ENCODE data around the gene AFF3.

The AFF3 gene

GRCh38 chr2:99944019-99944418 is 198.4 kb downstream of the AFF3 start:
- DNase-seq (ENCODE audit: low read depth), result no peak
- TF ChIP-seq CTCF (IDR thresholded peaks at IDR 0.05; ENCODE audit: insufficient read depth, low read depth, low read length, missing control alignments), result no peak
- no peak overlapping the region for H3K4me3 ChIP-seq (ENCODE audit: low read depth, low read length)

DNA sequence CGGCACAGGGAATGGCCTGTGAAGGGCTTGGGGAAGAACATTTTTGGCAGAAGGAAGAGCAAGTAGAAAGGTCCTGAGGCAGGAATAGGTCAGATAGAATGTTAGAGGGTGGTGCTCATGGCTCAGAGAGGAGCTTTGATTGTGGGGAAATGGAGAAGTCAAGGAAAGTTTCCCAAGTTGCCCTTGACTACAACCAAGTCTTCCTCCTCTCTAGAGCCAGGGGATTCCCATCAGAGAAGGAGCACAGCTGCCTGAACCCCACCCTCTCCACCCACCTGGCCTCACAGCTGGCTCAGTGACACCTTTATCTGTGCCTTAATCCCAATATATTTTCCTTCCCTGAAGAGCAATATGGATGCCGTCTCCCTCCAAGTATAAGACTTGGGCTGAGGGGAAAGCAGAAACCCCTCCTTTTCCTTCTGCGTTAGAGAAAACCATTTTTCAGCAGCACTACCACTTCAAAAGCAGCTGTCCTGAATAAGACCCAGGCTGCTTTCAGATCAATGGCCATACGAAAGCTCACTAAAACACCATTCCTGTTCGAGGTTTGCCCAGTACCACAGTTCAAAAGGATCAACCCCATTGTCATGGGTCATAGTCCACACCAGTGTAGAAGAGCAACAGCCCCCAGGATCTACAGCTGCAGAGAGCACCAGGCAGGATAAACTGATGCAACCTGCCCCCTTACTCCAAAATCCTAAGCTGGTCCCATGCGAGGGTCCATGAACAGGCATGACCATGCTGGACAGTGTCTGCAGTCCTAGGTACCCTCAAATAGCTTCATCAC is 199.6 kb downstream of the AFF3 start:
- TF ChIP-seq CTCF (IDR thresholded peaks at IDR 0.05; ENCODE audit: insufficient read depth, low read depth, low read length, missing control alignments), result no peak
- H3K4me3 ChIP-seq (ENCODE audit: low read depth, low read length), result no peak overlapping the region
- DNase-seq (ENCODE audit: low read depth), result no peak

DNA sequence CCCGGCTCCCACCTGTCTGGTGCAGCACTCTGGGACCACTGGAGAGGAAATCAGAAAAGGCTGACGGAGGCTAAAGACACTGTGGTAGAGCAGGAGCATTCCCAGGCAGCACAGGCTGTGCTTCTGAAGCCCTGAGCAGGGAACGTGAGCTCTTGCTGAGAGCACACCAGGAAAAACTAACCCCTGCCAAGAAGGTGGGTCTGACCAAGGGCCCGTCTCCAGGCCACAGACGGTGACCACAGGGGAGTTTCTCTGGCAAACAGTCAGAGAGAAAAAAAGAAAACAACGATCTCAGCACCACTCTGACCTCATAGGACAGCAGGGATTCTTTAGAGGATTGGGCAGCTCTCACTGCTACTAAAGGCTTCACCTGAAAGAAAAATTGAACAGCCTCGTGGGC is 201.4 kb downstream of the AFF3 start:
- TF ChIP-seq CTCF (IDR thresholded peaks at IDR 0.05; ENCODE audit: insufficient read depth, low read depth, low read length, missing control alignments), result no peak
- no peak for DNase-seq (ENCODE audit: low read depth)

GRCh38 chr2:99939135-99939534 is 203.3 kb downstream of the AFF3 start:
- no peak for DNase-seq (ENCODE audit: low read depth)
- no peak overlapping the region for H3K4me3 ChIP-seq (ENCODE audit: low read depth, low read length)
- no peak for TF ChIP-seq CTCF (IDR thresholded peaks at IDR 0.05; ENCODE audit: insufficient read depth, low read depth, low read length, missing control alignments)

More for the DNA sequence above, 201.4 kb downstream of the AFF3 start:
- H3K4me3 ChIP-seq (ENCODE audit: low read depth, low read length), result no peak overlapping the region

GRCh38 chr2:99938250-99938649 is 204.1 kb downstream of the AFF3 start:
- no peak overlapping the region for H3K4me3 ChIP-seq (ENCODE audit: low read depth, low read length)
- DNase-seq (ENCODE audit: low read depth), result no peak
- no peak for TF ChIP-seq CTCF (IDR thresholded peaks at IDR 0.05; ENCODE audit: insufficient read depth, low read depth, low read length, missing control alignments)

DNA sequence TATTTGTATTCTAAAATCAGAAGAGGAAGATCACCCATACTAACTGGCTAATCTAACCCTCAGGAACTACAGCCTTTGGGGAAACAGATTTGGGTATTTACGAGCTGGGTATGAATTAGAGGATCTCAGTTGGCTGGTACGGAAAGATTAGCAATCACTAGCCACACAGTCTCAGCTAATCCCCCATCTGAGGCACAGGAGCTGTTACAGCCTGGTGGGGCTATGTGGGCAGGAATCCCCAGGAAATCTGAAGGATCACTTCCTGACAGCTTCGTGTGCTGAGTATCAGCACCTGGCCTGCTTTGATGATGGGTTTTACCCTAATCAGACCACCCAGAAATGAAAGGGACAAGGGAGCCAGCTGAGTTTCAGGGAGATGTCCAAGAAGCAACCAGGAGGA is 206.3 kb downstream of the AFF3 start:
- DNase-seq (ENCODE audit: low read depth), result no peak
- H3K4me3 ChIP-seq (ENCODE audit: low read depth, low read length), result no peak overlapping the region
- no peak for TF ChIP-seq CTCF (IDR thresholded peaks at IDR 0.05; ENCODE audit: insufficient read depth, low read depth, low read length, missing control alignments)

GRCh38 chr2:99935662-99936061 is 206.7 kb downstream of the AFF3 start:
- TF ChIP-seq CTCF (IDR thresholded peaks at IDR 0.05; ENCODE audit: insufficient read depth, low read depth, low read length, missing control alignments), result no peak
- H3K4me3 ChIP-seq (ENCODE audit: low read depth, low read length), result no peak overlapping the region
- no peak for DNase-seq (ENCODE audit: low read depth)

Data from GM12865 (cell line).